Measurements from ENCODE around the gene CREB5. TPM values are rescaled to one million over a fixed set of nuclear protein-coding genes. Genes with fewer than 3 reads are reported as not detected.
"Not testable (repeated sequence)": the region's sequence is repeated elsewhere in the genome, so short reads cannot be mapped to it uniquely, and the experiment has no call there.

Gene CREB5
- total RNA-seq, 1 donor from 2014 or later: 4.5 TPM

GRCh38 chr7:28401567-28401966, 10.8 kb upstream of the CREB5 start:
- ATAC-seq; intact Hi-C loops (cut with micrococcal nuclease); DNase-seq: not testable (repeated sequence)

- ATAC-seq (peak; percentile 2), DNase-seq (peak; percentile 32)
- intact Hi-C loops (cut with micrococcal nuclease): loop anchor here (5.0 kb wide), 1 partner anchor 217 kb away; no protein-coding TSS in a partner anchor
Measured at GRCh38 chr7:28405662-28406061, 6.7 kb upstream of the CREB5 start.

GRCh38 chr7:28406192-28406591, 6.1 kb upstream of the CREB5 start:
- intact Hi-C loops (cut with micrococcal nuclease): loop anchor here (5.0 kb wide), 1 partner anchor 216 kb away; no protein-coding TSS in a partner anchor

GRCh38 chr7:28407651-28408050, 4.7 kb upstream of the CREB5 start:
- intact Hi-C loops (cut with micrococcal nuclease): loop anchor here (5.0 kb wide), 1 partner anchor 215 kb away; no protein-coding TSS in a partner anchor
- ATAC-seq: no peak
- no peak for DNase-seq

More at GRCh38 chr7:28406192-28406591, 6.1 kb upstream of the CREB5 start:
- no peak for DNase-seq
- ATAC-seq: no peak

- intact Hi-C loops (cut with micrococcal nuclease): loop anchor here (5.0 kb wide), 1 partner anchor 214 kb away; no protein-coding TSS in a partner anchor
- ATAC-seq (peak; percentile 43), DNase-seq (peak; percentile 61)
Measured at GRCh38 chr7:28408105-28408959, 4.0 kb upstream of the CREB5 start.

GRCh38 chr7:28408960-28409715, 3.2 kb upstream of the CREB5 start:
- intact Hi-C loops (cut with micrococcal nuclease): loop anchor here (5.0 kb wide), 1 partner anchor 213 kb away; no protein-coding TSS in a partner anchor
- DNase-seq (peak; percentile 95), ATAC-seq (peak; percentile 87)

- DNase-seq (peak; percentile 67), ATAC-seq (peak; percentile 33)
- intact Hi-C loops (cut with micrococcal nuclease): loop anchor here (5.0 kb wide), 1 partner anchor 212 kb away; no protein-coding TSS in a partner anchor
Measured at GRCh38 chr7:28409716-28410627, 2.3 kb upstream of the CREB5 start.

- intact Hi-C loops (cut with micrococcal nuclease): no loop called here
- ATAC-seq (peak; percentile 34), DNase-seq (peak; percentile 55)
Measured at GRCh38 chr7:28410628-28411531, 1.4 kb upstream of the CREB5 start.

- DNase-seq (no peak), ATAC-seq (no peak)
- intact Hi-C loops (cut with micrococcal nuclease): no loop called here
Measured at GRCh38 chr7:28413011-28413410, 693 bp downstream of the CREB5 start.

GRCh38 chr7:28414453-28414852, 2.1 kb downstream of the CREB5 start:
- ATAC-seq (no peak), DNase-seq (no peak)
- intact Hi-C loops (cut with micrococcal nuclease): no loop called here

- intact Hi-C loops (cut with micrococcal nuclease): no loop called here
- ATAC-seq: peak; percentile 47
- DNase-seq: no peak
Measured at GRCh38 chr7:28417321-28417940, 5.1 kb downstream of the CREB5 start.

- ATAC-seq (peak; percentile 26), DNase-seq (no peak)
- intact Hi-C loops (cut with micrococcal nuclease): no loop called here
Measured at GRCh38 chr7:28418311-28418710, 6.0 kb downstream of the CREB5 start.

GRCh38 chr7:28418966-28419365, 6.6 kb downstream of the CREB5 start:
- ATAC-seq: no peak
- intact Hi-C loops (cut with micrococcal nuclease): no loop called here
- no peak for DNase-seq

GRCh38 chr7:28419716-28420115, 7.4 kb downstream of the CREB5 start:
- ATAC-seq (peak; percentile 42), DNase-seq (no peak)
- intact Hi-C loops (cut with micrococcal nuclease): no loop called here

- DNase-seq (no peak), ATAC-seq (no peak)
- intact Hi-C loops (cut with micrococcal nuclease): no loop called here
Measured at GRCh38 chr7:28423112-28423511, 10.8 kb downstream of the CREB5 start.

- ATAC-seq: no peak
- DNase-seq: no peak
- intact Hi-C loops (cut with micrococcal nuclease): no loop called here
Measured at GRCh38 chr7:28423918-28424514, 11.7 kb downstream of the CREB5 start.

GRCh38 chr7:28425496-28425895, 13.2 kb downstream of the CREB5 start:
- ATAC-seq: no peak
- intact Hi-C loops (cut with micrococcal nuclease): no loop called here
- no peak for DNase-seq

All from left ventricle myocardium superior (tissue), 1 donor.